Tibial artery (tissue), 4 donors: ENCODE measurements around the gene DYNLT4.
A peak's percentile ranks its signal among the peaks of the same experiment; 100 is the strongest.
"Not testable (repeated sequence)": the region's sequence is repeated elsewhere in the genome, so short reads cannot be mapped to it uniquely, and the experiment has no call there.

Experiments used
- DNase-seq, 2 donors: peaks; one replicate each; pipeline ENCODE4 v3.0.0-alpha.2; 2019
- H3K27ac ChIP-seq, 2 donors: fragments of 200-600 bp; sonication (generic) in 1 of 2; 1 replicate in 1 of 2; 2 replicates in 1 of 2; pipeline ENCODE4 v1.5.1; 2018 to 2019; ENCODE audit warnings: mild to moderate bottlenecking in 1 of 2
- H3K27me3 ChIP-seq, 2 donors: fragments of 200-600 bp; sonication (generic) in 1 of 2; one replicate each; pipeline versions ENCODE4 v1.5.1 to v1.6.0; 2016 to 2019
- H3K36me3 ChIP-seq, 3 donors: fragments of 200-600 bp; sonication (generic) in 2 of 3; one replicate each; pipeline ENCODE4 v1.5.1; 2016 to 2019; ENCODE audit warnings: mild to moderate bottlenecking in 2 of 3
- H3K4me1 ChIP-seq, 4 donors: fragments of 200-600 bp; sonication (generic) in 2 of 4; 1 replicate in 3 of 4; 2 replicates in 1 of 4; pipeline ENCODE4 v1.5.1; 2016 to 2019
- H3K4me3 ChIP-seq, 2 donors: fragments of 200-600 bp; sonication (generic) in 1 of 2; 1 replicate in 1 of 2; 2 replicates in 1 of 2; pipeline ENCODE4 v1.5.1; 2018 to 2019; ENCODE audit warnings: mild to moderate bottlenecking in 2 of 2
- H3K9me3 ChIP-seq, 3 donors: fragments of 200-600 bp; sonication (generic) in 1 of 3; one replicate each; pipeline ENCODE4 v1.5.1; 2016 to 2019
- CTCF ChIP-seq, 2 experiments: fragments of 200-600 bp in 1 of 2; fragments of 450-650 bp in 1 of 2; IDR thresholded peaks; one replicate each; pipeline ENCODE4 v1.5.1; 2017 to 2019; ENCODE audit warnings: antibody characterized with exemption in 2 of 2, mild to moderate bottlenecking in 1 of 2, moderate library complexity in 1 of 2
- intact Hi-C: fragments of 100-400 bp; cut with DNase I; formaldehyde crosslinking; loops from one replicate; pipeline ENCODE4 v1.15.0; 2023; ENCODE audit warnings: low total_unique reads

The DYNLT4 gene

GRCh38 chr1:44775930-44776729, 31.0 kb downstream of the DYNLT4 start:
- peak overlapping the region; percentile 96 to 97 for H3K27ac ChIP-seq
- H3K9me3 ChIP-seq = no peaks in the 10 kb centered on the region
- H3K36me3 ChIP-seq = peaks cover 16 to 50% (median 44%) of the 10 kb centered on the region in 3 donors
- no peaks in the 10 kb centered on the region for H3K27me3 ChIP-seq
- H3K4me1 ChIP-seq = peaks cover 0 to 27% (median 15%) of the 10 kb centered on the region in 4 donors
- intact Hi-C loops = loop anchor here (5.0 kb wide), 1 partner anchor 44 kb away; the partner anchor contains the start of gene RNU5D-1
- peak in 1 of 2 donors; percentile 41 for DNase-seq
- peak overlapping the region; percentile 82 to 88 for H3K4me3 ChIP-seq
- no peak for TF ChIP-seq CTCF (IDR thresholded peaks at IDR 0.05)

GRCh38 chr1:44775078-44775929, 31.8 kb downstream of the DYNLT4 start, which contains the start of gene RPS8:
Gene RPS8, plus strand, starts transcription at chr1:44775540. Its CDS starts 57 bp downstream, at chr1:44775597.
- Histone ChIP-seq H3K27ac (peak within 1 kb of the TSS; percentile 96 to 97), H3K9me3 (no peaks in the 10 kb centered on the region), H3K27me3 (no peaks in the 10 kb centered on the region), H3K4me1 (peaks cover 0 to 27% (median 15%) of the 10 kb centered on the region in 4 donors), H3K4me3 (peak within 1 kb of the TSS; percentile 82 to 88), H3K36me3 (peaks cover 16 to 41% (median 36%) of the 10 kb centered on the region in 3 donors)
- peak; percentile 92 to 95 for DNase-seq
- intact Hi-C loops = loop anchor here (5.0 kb wide), 1 partner anchor 43 kb away; the partner anchor contains the start of gene RNU5D-1
- no peak for TF ChIP-seq CTCF (IDR thresholded peaks at IDR 0.05)

GRCh38 chr1:44766421-44766820, 40.7 kb downstream of the DYNLT4 start:
- H3K36me3 ChIP-seq = peaks cover 0 to 26% (median 0%) of the 10 kb centered on the region in 3 donors
- intact Hi-C loops = not testable (repeated sequence)

GRCh38 chr1:44760876-44761275, 46.3 kb downstream of the DYNLT4 start:
- no peak overlapping the region for H3K4me3 ChIP-seq
- H3K36me3 ChIP-seq = peaks cover 0 to 18% (median 0%) of the 10 kb centered on the region in 3 donors
- intact Hi-C loops = no loop called here
- DNase-seq = no peak
- no peaks in the 10 kb centered on the region for H3K9me3 ChIP-seq
- H3K27ac ChIP-seq = no peak overlapping the region
- no peaks in the 10 kb centered on the region for H3K27me3 ChIP-seq
- no peaks in the 10 kb centered on the region for H3K4me1 ChIP-seq
- no peak for TF ChIP-seq CTCF (IDR thresholded peaks at IDR 0.05)

More at GRCh38 chr1:44766421-44766820, 40.7 kb downstream of the DYNLT4 start:
- not testable (repeated sequence) for H3K4me3 ChIP-seq, H3K9me3 ChIP-seq, H3K4me1 ChIP-seq, H3K27ac ChIP-seq, DNase-seq, H3K27me3 ChIP-seq

GRCh38 chr1:44759077-44759476, 48.1 kb downstream of the DYNLT4 start:
- Histone ChIP-seq H3K27me3 (no peaks in the 10 kb centered on the region), H3K4me3 (no peak overlapping the region), H3K4me1 (no peaks in the 10 kb centered on the region), H3K9me3 (no peaks in the 10 kb centered on the region), H3K27ac (no peak overlapping the region), H3K36me3 (peaks cover 0 to 18% (median 0%) of the 10 kb centered on the region in 3 donors)
- TF ChIP-seq CTCF (IDR thresholded peaks at IDR 0.05) = no peak
- intact Hi-C loops = no loop called here
- no peak for DNase-seq
